Activated naive CD4-positive, alpha-beta T cell treated with anti-CD3 and anti-CD28 coated beads, Interleukin-2, amount 50 U/mL, for 24 hours (primary cell): ENCODE data around the gene THBS3.
"Not testable (repeated sequence)": the region's sequence is repeated elsewhere in the genome, so short reads cannot be mapped to it uniquely, and the experiment has no call there.

Experiments used
- H3K27ac Mint-ChIP-seq: one replicate; pipeline ENCODE4 v1.8.0; 2021; ENCODE audit warnings: mild to moderate bottlenecking, mixed read lengths
- H3K27me3 Mint-ChIP-seq: one replicate; pipeline ENCODE4 v1.8.0; 2021; ENCODE audit warnings: mixed read lengths
- H3K36me3 Mint-ChIP-seq: one replicate; pipeline ENCODE4 v1.8.0; 2021; ENCODE audit warnings: mixed read lengths
- H3K4me1 Mint-ChIP-seq: one replicate; pipeline ENCODE4 v1.8.0; 2021; ENCODE audit warnings: mixed read lengths
- H3K4me3 Mint-ChIP-seq: one replicate; pipeline ENCODE4 v1.8.0; 2021; ENCODE audit warnings: mild to moderate bottlenecking, mixed read lengths
- H3K9me3 Mint-ChIP-seq: one replicate; pipeline ENCODE4 v1.8.0; 2021; ENCODE audit warnings: mixed read lengths

THBS3 gene

DNA sequence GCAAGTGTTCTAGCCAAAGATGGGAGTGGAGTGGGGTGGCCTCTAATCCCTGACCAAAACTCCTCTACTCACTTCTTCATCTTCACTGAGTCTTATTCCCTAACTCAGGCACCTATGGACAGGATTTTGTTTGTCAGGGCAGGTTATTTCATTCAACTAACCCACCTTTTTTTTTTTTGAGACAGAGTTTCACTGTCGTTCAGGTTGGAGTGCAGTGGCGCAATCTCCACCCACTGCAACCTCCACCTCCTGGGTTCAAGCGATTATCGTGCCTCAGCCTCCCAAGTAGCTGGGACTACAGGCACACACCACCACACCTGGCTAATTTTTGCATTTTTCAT, 39.6 kb downstream of the THBS3 start:
- H3K36me3 Mint-ChIP-seq, H3K4me3 Mint-ChIP-seq, H3K27me3 Mint-ChIP-seq, H3K27ac Mint-ChIP-seq, H3K9me3 Mint-ChIP-seq: not testable (repeated sequence)
- H3K4me1 Mint-ChIP-seq, result peaks cover 21% of the 10 kb centered on the region

DNA sequence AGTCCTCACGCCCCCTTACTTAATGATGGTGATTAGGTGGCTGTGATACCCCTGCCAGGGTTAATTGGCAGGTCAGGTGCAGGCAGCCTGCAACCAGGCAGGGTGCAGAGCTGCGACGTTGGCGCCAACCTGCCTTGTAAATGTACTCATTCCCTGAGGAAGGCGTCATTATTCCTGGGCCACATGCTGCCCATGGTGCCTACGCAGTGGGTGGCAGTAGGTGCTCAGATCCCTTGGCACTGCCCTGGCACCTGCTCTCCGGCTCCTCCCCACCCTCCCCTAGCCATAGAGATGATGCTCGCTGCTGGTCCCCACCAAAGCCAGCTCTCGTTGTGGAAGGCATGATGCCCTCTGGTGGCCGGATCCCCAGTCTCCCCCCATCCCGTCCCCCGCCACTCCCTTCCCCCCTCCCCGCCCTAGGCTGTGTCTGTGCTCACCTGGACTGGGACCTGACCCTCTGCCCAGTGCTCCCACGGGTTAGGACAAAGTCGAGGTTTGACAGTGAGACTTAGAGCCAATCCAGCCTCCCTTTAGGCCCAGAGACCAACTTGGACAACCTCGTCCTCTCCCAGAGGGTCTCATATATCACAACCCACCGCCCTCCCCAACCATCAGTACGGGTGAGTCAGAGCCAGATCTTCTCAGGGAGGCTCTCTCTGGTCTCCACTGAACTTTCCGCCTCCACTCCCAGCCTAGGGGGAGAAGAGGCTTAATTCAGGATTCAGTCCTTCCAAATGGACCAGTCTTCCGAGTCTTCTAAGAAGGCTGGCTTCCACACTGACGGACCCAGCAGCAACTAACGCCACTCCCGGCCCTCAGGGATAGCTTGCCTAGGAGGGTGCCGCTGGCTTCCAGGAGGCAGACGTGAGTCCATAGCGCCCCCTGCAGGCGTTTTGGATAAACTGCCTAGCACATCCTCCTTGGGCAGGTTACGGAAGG, 40.3 kb downstream of the THBS3 start:
- H3K4me3 Mint-ChIP-seq, result peak overlapping the region; percentile 12
- H3K4me1 Mint-ChIP-seq, result peaks cover 20% of the 10 kb centered on the region
- no peaks in the 10 kb centered on the region for H3K27me3 Mint-ChIP-seq
- H3K27ac Mint-ChIP-seq, result no peak overlapping the region
- H3K36me3 Mint-ChIP-seq, result peaks cover 8% of the 10 kb centered on the region
- H3K9me3 Mint-ChIP-seq, result no peaks in the 10 kb centered on the region

DNA sequence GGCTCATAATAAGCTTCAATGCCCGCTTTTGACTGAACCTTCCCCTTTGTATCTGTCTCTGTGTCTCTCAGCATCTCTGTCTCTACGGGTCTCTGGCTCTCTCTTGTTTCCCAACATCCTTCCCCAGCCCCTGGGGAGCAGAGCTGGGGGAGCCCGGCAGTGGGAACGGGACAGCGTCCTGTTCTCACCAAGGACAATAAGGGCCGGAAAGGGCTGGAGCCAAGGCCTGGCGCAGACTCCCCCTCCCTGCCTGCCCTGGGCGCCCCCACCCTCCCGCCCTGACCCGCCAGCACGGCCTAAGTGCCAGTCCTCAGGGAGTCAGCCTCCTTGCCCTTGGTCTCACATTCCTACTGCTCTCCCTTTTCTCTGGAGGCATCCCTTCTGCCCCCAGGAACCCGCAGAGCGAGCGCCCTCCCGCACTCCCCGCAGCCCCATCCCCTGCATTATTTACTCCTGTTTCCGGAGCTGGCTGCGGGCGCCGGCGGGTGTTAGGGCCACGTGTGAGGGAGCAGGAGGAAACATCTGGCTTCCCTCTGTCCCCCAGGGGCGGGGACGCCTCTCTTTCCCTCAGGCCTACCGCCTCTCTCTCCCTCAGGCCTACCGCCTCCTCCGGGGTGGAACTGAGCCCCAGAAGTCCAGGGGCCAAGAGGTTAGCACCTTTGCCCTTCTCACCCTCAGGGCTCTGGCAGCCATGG, 41.1 kb downstream of the THBS3 start:
- Mint-ChIP-seq H3K27me3 (no peaks in the 10 kb centered on the region), H3K4me1 (peaks cover 13% of the 10 kb centered on the region), H3K27ac (peak overlapping the region; percentile 55), H3K4me3 (no peak overlapping the region), H3K36me3 (peaks cover 6% of the 10 kb centered on the region), H3K9me3 (no peaks in the 10 kb centered on the region)

DNA sequence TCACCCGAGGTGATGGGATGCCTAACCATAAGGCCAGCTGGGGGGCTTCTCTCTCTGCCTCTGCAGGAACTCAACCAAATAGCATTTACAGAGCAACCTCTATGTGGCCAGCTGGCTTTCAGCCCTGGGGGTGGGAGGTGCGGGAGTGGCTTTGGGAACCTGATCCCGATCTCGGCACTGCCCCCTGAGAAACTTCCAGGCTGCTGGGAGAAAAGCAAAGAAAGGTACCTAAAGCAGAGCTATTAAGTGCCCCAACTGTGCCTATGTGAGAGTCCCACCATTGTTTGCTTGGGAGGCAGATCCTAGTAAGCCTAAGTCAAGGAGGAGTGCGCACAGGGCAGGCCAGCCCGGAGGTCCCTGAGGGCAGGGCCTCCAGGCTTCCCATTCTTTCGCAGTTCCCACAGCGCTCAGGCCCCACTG, 41.6 kb downstream of the THBS3 start:
- no peaks in the 10 kb centered on the region for H3K27me3 Mint-ChIP-seq
- H3K27ac Mint-ChIP-seq, result no peak overlapping the region
- H3K4me3 Mint-ChIP-seq, result no peak overlapping the region
- H3K36me3 Mint-ChIP-seq, result peaks cover 6% of the 10 kb centered on the region
- no peaks in the 10 kb centered on the region for H3K9me3 Mint-ChIP-seq
- H3K4me1 Mint-ChIP-seq, result peaks cover 13% of the 10 kb centered on the region

DNA sequence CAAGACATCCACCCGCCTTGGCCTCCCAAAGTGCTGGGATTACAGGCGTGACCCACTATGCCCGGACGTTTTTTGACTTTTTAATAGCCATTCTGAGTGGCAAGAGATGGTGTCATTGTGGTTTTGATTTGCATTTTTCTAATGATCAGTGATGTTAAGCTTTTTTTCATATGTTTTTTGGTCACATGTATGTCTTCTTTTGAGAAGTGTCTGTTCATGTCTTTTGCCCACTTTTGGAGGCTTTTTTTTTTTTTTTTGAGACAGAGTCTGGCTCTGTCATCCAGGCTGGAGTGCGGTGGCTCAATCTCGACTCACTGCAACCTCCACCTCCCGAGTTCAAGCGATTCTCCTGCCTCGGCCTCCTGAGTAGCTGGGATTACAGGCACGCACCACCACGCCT, 43.1 kb downstream of the THBS3 start:
- H3K4me1 Mint-ChIP-seq, result peaks cover 13% of the 10 kb centered on the region
- not testable (repeated sequence) for H3K4me3 Mint-ChIP-seq, H3K27me3 Mint-ChIP-seq, H3K27ac Mint-ChIP-seq, H3K9me3 Mint-ChIP-seq, H3K36me3 Mint-ChIP-seq

DNA sequence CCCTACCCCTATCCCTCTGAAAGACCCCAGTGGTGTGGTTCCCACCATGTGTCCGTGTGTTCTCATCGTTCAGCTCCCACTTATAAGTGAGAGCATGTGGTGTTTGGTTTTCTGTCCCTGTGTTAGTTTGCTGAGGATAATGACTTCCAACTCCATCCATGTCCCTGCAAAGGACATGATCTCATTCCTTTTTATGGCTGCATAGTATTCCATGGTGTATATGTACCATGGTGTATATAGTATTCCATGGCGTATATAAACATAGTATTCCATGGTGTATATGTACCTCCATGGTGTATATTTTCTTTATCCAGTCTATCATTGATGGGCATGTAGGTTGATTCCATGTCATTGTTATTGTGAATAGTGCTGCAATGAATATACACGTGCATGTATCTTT, 43.9 kb downstream of the THBS3 start:
- not testable (repeated sequence) for H3K27ac Mint-ChIP-seq, H3K9me3 Mint-ChIP-seq, H3K27me3 Mint-ChIP-seq, H3K36me3 Mint-ChIP-seq, H3K4me3 Mint-ChIP-seq
- peaks cover 13% of the 10 kb centered on the region for H3K4me1 Mint-ChIP-seq

DNA sequence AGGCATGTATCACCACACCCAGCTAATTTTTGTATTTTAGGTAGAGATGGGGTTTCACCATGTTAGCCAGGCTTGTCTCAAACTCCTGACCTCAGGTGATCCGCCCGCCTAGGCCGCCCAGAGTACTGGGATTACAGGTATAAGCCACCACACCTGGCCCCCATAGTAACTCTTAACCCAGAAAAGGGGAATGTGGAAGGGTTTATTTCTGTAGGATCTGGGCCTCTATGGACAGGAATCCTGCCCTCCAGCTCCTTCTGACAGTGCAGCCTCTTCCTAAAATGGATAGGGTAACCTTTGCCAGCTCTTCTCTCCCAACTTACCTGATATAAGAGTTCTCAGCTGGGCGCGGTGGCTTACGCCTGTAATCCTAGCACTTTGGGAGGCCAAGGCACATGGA, 45.1 kb downstream of the THBS3 start:
- H3K4me3 Mint-ChIP-seq, H3K27ac Mint-ChIP-seq, H3K4me1 Mint-ChIP-seq, H3K9me3 Mint-ChIP-seq, H3K27me3 Mint-ChIP-seq, H3K36me3 Mint-ChIP-seq: not testable (repeated sequence)

DNA sequence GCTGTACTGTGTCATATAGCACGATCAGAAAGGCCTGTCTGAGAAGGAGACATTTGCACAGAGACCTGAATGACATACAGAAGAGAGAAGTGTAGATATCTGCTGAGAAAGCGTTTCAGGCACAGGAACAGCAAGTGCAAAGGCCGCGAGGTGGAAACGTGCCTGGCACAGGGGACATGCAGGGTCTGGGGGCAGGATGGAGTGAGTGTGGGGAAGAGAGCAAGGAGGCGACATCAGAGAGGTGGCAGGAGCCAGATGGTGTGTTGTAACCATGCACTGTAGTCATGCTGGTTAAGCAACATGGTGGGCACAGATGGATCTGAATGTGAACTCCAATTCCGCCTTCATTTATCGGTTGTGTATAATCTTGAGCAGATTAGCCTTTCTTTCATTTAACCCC, 47.6 kb downstream of the THBS3 start:
- no peaks in the 10 kb centered on the region for H3K36me3 Mint-ChIP-seq
- H3K27ac Mint-ChIP-seq, result no peak overlapping the region
- H3K27me3 Mint-ChIP-seq, result no peaks in the 10 kb centered on the region
- H3K9me3 Mint-ChIP-seq, result no peaks in the 10 kb centered on the region
- no peaks in the 10 kb centered on the region for H3K4me1 Mint-ChIP-seq
- no peak overlapping the region for H3K4me3 Mint-ChIP-seq

DNA sequence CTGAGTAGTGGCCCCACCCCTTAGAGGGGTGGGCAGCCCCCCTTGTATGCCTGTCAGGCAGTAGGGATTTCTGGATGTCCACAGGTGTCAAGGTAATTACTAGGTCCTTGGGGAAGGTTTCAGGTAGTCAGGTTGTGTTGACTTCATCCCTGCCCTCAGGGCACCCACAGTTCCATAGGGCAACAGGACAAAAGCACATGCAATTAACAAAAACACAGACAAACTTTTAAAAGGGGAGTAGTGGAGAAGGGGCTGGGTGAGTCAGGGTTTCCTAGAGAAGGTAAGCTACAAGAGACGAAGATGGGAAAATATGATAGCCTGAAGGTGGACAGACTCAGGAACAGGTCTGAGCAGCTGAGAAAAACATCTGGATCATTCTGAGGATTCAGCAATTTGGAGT, 48.7 kb downstream of the THBS3 start:
- Mint-ChIP-seq H3K9me3 (no peaks in the 10 kb centered on the region), H3K36me3 (no peaks in the 10 kb centered on the region), H3K27me3 (no peaks in the 10 kb centered on the region), H3K4me3 (no peak overlapping the region), H3K4me1 (no peaks in the 10 kb centered on the region), H3K27ac (no peak overlapping the region)

DNA sequence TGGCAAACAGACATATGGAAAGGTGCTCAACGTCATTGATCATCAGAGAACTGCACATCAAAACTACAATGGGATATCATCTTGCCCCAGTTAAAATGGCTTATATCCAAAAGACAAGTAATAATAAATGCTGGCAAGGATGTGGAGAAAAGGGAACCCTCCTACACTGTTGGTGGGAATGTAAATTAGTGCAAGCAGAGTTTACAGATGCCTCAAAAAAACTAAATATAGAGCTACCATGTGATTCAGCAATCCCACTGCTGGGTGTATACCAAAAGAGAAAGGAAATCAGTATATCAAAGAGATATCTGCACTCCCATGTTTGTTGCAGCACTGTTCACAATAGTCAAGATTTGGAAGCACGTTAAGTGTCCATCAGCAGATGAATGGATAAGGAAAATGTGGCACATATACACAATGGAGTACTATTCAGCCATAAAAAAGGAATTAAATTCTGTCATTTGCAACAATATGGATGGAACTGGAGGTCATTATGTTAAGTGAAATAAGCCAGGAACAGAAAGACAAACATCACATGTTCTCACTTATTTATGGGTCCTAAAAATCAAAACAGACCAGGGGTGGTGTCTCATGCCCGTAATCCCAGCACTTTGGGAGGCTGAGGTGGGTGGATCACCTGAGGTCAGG, 51.6 kb downstream of the THBS3 start:
- H3K36me3 Mint-ChIP-seq, H3K9me3 Mint-ChIP-seq, H3K27me3 Mint-ChIP-seq: not testable (repeated sequence)

More for the DNA sequence above, 51.6 kb downstream of the THBS3 start:
- not testable (repeated sequence) for H3K4me3 Mint-ChIP-seq, H3K27ac Mint-ChIP-seq, H3K4me1 Mint-ChIP-seq
